D721Med (cell line): ENCODE data around the gene MAD1L1.
"Not testable (repeated sequence)": the region's sequence is repeated elsewhere in the genome, so short reads cannot be mapped to it uniquely, and the experiment has no call there.

Source experiments
- DNase-seq: peaks from one replicate; pipeline ENCODE4 v3.0.0; 2011; ENCODE audit warnings: low spot score; ENCODE audit not compliant: insufficient read length
- FAIRE-seq: peaks from 2 replicates; lab custom pipeline; 2011; peaks lifted over from hg19 to GRCh38; lab: Jason Lieb, UNC
- CTCF ChIP-seq: IDR thresholded peaks from 2 replicates; pipeline ENCODE4 v1.5.1; 2012; ENCODE audit warnings: mild to moderate bottlenecking, control low read depth; ENCODE audit not compliant: insufficient read depth; ENCODE audit errors: missing control alignments

MAD1L1 gene

GRCh38 chr7:1817061-1817712 lies 415.6 kb downstream of the MAD1L1 start:
- TF ChIP-seq CTCF, result no peak
- DNase-seq (no peak), FAIRE-seq (no peak)

DNA sequence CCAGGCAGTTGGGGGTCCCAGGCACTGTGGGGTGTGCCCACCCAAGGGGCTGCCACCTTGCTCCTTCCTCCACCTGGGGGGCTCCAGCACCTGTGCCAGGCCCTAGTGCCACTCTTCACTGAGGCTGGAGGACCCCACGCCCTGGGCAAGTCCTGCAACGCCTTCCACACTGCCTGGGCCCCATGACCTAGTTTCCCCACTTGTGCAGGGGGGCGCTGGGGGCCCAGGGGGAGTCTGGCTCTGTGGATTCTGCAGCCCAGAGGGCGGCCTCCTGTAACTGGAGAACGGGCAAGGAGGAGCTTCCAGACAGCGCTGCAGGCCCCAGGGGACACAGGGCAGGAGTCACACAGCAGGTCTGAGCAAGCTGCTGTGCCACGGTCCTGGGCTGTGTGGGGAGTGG lies 416.3 kb downstream of the MAD1L1 start:
- not testable (repeated sequence) for FAIRE-seq, DNase-seq

GRCh38 chr7:1815551-1816281 lies 417.0 kb downstream of the MAD1L1 start:
- FAIRE-seq, DNase-seq: not testable (repeated sequence)

GRCh38 chr7:1815051-1815481 lies 417.7 kb downstream of the MAD1L1 start:
- FAIRE-seq (no peak), DNase-seq (no peak)
- no peak for TF ChIP-seq CTCF

DNA sequence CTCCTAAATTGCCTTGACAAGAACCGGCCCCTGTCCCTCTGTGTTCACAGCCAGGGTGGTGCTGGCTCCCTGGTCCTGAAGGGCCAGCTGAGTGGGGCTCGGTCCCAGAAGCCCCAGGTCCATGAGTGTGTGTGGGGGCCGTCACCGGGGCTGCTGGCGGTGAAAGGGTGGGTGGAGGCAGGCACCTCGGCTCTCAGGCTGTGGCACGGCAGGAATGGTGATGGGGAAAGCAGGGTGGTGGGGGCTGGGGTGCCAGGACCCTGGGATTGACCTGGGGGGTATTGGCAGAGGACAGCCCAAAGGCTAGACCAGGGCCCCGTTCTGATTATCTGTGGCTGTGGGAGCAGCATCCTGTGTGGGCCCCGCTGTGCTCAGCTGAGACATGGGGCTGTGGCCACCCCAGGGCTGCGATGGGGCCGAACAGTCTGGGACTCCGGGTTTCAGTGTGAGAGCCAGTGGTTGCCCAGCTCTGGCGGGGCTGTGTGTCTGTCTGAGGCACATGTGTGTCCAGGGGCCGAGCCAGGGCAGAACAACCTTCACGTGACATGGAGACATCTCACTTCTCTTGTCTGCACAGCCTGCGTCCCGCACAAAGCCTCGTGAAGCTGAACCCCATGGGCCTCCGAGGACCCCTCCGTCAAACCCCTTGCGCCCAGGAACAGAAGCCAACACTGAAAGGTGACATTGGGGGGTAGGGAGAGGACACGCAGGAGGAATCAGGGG lies 418.5 kb downstream of the MAD1L1 start:
- no peak for TF ChIP-seq CTCF
- DNase-seq (no peak), FAIRE-seq (no peak)

GRCh38 chr7:1813394-1814088 lies 419.2 kb downstream of the MAD1L1 start:
- no peak for TF ChIP-seq CTCF
- FAIRE-seq (no peak), DNase-seq (no peak)

- peak; percentile 49 for TF ChIP-seq CTCF
- FAIRE-seq (peak; percentile 56), DNase-seq (peak; percentile 99)
These were observed 420.0 kb downstream of the MAD1L1 start for GRCh38 chr7:1812509-1813393.
